CD4-positive, CD25-positive, alpha-beta regulatory T cell (primary cell): Measurements from ENCODE around the gene DIP2A. TPM values are rescaled to one million over a fixed set of nuclear protein-coding genes. Genes with fewer than 3 reads are reported as not detected.

Experiments
- ATAC-seq, 2 donors: fragments of 150-1000 bp; cut with Tn5 transposase; one replicate each; pipeline ENCODE4 v1.10.0; 2021; ENCODE audit warnings: low read depth in 2 of 2, moderate number of reproducible peaks in 2 of 2, moderate library complexity in 1 of 2
- DNase-seq, 3 donors: peaks; one replicate each; pipeline versions ENCODE4 v3.0.0 to v3.0.0-alpha.2; 2012 to 2022; ENCODE audit warnings: mixed read lengths in 1 of 3
- H3K27ac ChIP-seq: one replicate; pipeline ENCODE4 v1.7.0; 2013; ENCODE audit warnings: mild to moderate bottlenecking, low read length; ENCODE audit not compliant: insufficient read depth, poor library complexity, severe bottlenecking
- H3K27me3 ChIP-seq: one replicate; pipeline ENCODE4 v1.7.0; 2013; ENCODE audit warnings: low read length; ENCODE audit not compliant: control insufficient read depth, insufficient read depth
- H3K36me3 ChIP-seq: one replicate; pipeline ENCODE4 v1.7.0; 2013; ENCODE audit warnings: mild to moderate bottlenecking, low read length, moderate library complexity; ENCODE audit not compliant: control insufficient read depth, insufficient read depth
- H3K4me1 ChIP-seq: 2 replicates; pipeline ENCODE4 v1.7.0; 2013; ENCODE audit warnings: mild to moderate bottlenecking, low read length; ENCODE audit not compliant: insufficient read depth, control insufficient read depth, poor library complexity, severe bottlenecking
- H3K4me3 ChIP-seq: one replicate; pipeline ENCODE4 v1.7.0; 2013; ENCODE audit warnings: low read depth, mild to moderate bottlenecking, low read length, moderate library complexity
- H3K9me3 ChIP-seq, 2 experiments: 1 replicate in 1 of 2; 2 replicates in 1 of 2; pipeline ENCODE4 v1.7.0; 2013; ENCODE audit warnings: low read length in 2 of 2, mild to moderate bottlenecking in 1 of 2, moderate library complexity in 1 of 2; ENCODE audit not compliant: control insufficient read depth in 2 of 2
- H3K27ac Mint-ChIP-seq, 3 donors: one replicate each; pipeline ENCODE4 v1.8.0; 2020 to 2022; ENCODE audit warnings: mild to moderate bottlenecking in 3 of 3, mixed read lengths in 3 of 3, moderate library complexity in 2 of 3
- H3K27me3 Mint-ChIP-seq: one replicate; pipeline ENCODE4 v1.8.0; 2022; ENCODE audit warnings: mild to moderate bottlenecking, mixed read lengths
- H3K36me3 Mint-ChIP-seq: one replicate; pipeline ENCODE4 v1.8.0; 2020; ENCODE audit warnings: mixed read lengths
- H3K4me1 Mint-ChIP-seq, 4 donors: one replicate each; pipeline ENCODE4 v1.8.0; 2020 to 2022; ENCODE audit warnings: mixed read lengths in 4 of 4, mild to moderate bottlenecking in 1 of 4
- H3K4me3 Mint-ChIP-seq, 4 donors: one replicate each; pipeline ENCODE4 v1.8.0; 2020 to 2022; ENCODE audit warnings: mild to moderate bottlenecking in 4 of 4, mixed read lengths in 4 of 4, moderate library complexity in 3 of 4
- H3K9me3 Mint-ChIP-seq, 7 donors: one replicate each; pipeline ENCODE4 v1.8.0; 2020 to 2022; ENCODE audit warnings: mixed read lengths in 7 of 7, mild to moderate bottlenecking in 3 of 7, moderate library complexity in 2 of 7
- polyA plus RNA-seq, 4 donors: library from polyadenylated mRNA; unstranded; fragments of 300-500 nt; fragmentation: Illumina TruSeq; gene quantifications; one replicate each; pipeline ENCODE4 v1.2.3, GENCODE V29; 2021
- total RNA-seq: library from RNA; stranded (reverse); gene quantifications from one replicate; pipeline ENCODE4 v1.2.3, GENCODE V29; 2022

Gene DIP2A
- total and polyA plus RNA-seq, 5 donors from 2014 or later = 12.6 to 125 (median 17.0) TPM

DNA sequence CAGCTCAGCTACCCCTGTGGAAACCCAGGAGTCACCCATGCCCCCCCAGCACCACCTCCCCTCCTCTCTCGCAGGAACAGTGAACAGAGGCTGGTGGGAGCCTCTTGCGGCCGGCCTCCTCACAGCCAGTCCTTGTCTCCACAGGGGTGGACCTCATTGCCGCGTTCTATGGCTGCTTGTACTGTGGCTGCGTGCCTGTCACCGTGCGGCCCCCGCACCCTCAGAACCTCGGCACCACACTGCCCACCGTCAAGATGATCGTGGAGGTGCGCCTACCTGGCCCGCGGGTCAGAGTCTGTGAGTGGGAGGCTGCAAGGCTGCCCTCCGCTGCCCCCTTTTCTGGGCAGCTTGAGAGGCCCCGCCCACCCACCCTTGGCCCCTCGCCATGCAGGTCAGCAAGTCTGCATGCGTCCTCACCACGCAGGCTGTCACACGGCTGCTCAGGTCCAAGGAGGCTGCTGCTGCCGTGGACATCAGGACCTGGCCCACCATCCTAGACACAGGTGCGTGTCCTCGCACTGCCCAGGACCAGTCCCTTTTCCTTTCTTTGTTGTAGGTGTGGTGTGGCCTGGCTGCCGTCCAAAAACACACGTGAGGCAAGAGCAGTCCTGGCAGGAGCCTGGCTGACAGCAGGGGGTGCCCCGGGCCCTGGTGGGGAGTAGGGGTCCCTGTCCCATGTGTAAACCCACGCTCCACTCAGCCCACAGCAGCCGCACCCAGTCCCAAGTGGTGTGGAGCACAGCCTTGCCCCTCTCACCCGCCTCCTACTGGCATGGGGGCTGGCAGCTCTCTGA lies 95.9 kb downstream of the DIP2A start:
- Mint-ChIP-seq H3K4me3 (peak overlapping the region in 2 of 4 donors; percentile 5 to 52), H3K4me1 (peaks cover 30 to 60% (median 37%) of the 10 kb centered on the region in 4 donors), H3K27ac (peak overlapping the region in 2 of 3 donors; percentile 79 to 99), H3K9me3 (no peaks in the 10 kb centered on the region), H3K36me3 (peaks cover 34% of the 10 kb centered on the region), H3K27me3 (no peaks in the 10 kb centered on the region)
- Histone ChIP-seq H3K27me3 (no peaks in the 10 kb centered on the region), H3K27ac (no peak overlapping the region), H3K4me3 (no peak overlapping the region), H3K4me1 (peaks cover 62% of the 10 kb centered on the region), H3K36me3 (peaks cover 33% of the 10 kb centered on the region), H3K9me3 (no peaks in the 10 kb centered on the region)
- no peak for ATAC-seq
- no peak for DNase-seq

DNA sequence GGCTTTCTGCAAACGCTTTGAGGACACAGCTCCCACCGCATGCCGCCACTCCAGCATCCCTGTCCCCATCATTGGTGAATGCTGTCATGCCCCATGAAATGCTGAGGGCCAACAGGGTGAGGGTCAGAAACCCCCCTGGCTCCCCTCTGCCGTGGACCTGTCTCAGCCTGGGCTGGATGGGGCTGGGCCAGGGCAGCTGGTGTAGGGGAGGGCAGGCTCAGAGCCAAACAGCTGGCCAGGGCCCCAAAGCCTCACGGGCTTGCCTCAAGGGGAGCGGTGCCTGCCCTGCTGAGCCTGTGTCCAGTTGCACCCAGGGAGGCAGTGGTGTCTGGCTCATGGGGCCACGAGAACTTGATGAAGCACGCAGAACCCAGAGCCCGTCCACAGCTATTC lies 96.5 kb downstream of the DIP2A start:
- peak overlapping the region in 1 of 3 donors; percentile 72 for H3K27ac Mint-ChIP-seq

DNA sequence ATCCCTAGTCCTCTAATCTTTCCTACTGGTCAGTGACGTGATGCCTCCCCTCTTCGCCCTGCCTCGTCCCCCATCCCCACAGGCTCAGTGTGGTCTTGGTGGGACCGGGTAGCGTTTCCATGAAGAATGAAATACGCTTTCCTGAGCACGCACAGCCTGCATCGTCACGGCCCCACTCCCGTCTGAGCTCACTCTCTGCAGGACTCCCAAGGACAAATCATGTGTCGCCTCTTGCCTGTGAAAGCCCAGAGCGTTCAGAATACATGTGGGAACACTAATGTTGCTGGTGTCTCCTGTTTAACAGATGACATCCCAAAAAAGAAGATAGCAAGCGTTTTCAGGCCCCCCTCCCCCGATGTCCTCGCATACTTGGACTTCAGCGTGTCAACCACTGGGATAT lies 97.0 kb downstream of the DIP2A start:
- ATAC-seq = no peak
- Mint-ChIP-seq H3K27ac (peak overlapping the region; percentile 72 to 92 (median 86)), H3K36me3 (peaks cover 37% of the 10 kb centered on the region), H3K27me3 (no peaks in the 10 kb centered on the region), H3K4me1 (peaks cover 27 to 61% (median 37%) of the 10 kb centered on the region in 4 donors), H3K9me3 (no peaks in the 10 kb centered on the region), H3K4me3 (no peak overlapping the region)
- Histone ChIP-seq H3K9me3 (no peaks in the 10 kb centered on the region), H3K27me3 (no peaks in the 10 kb centered on the region), H3K4me1 (peaks cover 62% of the 10 kb centered on the region), H3K4me3 (no peak overlapping the region), H3K27ac (no peak overlapping the region), H3K36me3 (peaks cover 33% of the 10 kb centered on the region)
- DNase-seq = no peak

More for the DNA sequence above, 96.5 kb downstream of the DIP2A start:
- ATAC-seq = no peak
- H3K9me3 ChIP-seq = no peaks in the 10 kb centered on the region
- H3K36me3 ChIP-seq = peaks cover 33% of the 10 kb centered on the region
- no peaks in the 10 kb centered on the region for H3K27me3 Mint-ChIP-seq
- H3K27me3 ChIP-seq = no peaks in the 10 kb centered on the region
- no peak overlapping the region for H3K27ac ChIP-seq
- no peak overlapping the region for H3K4me3 ChIP-seq
- H3K4me1 ChIP-seq = peaks cover 62% of the 10 kb centered on the region
- no peak for DNase-seq
- peak overlapping the region in 1 of 4 donors; percentile 64 for H3K4me3 Mint-ChIP-seq
- no peaks in the 10 kb centered on the region for H3K9me3 Mint-ChIP-seq
- peaks cover 32 to 61% (median 39%) of the 10 kb centered on the region in 4 donors for H3K4me1 Mint-ChIP-seq
- H3K36me3 Mint-ChIP-seq = peaks cover 37% of the 10 kb centered on the region

DNA sequence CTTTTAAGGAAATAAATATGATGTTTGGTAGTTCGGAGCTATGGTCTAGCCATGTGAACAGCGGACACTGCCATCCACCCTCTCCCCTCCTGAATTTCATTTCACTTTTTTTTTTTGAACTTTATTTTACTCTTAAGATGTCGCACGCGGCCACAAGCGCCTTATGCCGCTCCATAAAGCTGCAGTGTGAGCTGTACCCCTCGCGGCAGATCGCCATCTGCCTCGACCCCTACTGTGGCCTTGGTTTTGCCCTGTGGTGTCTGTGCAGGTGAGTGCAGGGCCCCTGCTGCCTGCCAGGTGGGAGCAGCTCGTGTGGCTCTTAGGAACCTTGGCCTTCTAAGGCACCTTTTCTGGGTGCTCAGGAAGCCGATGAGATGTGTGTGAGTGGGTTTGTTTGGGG lies 98.1 kb downstream of the DIP2A start:
- Mint-ChIP-seq H3K27ac (peak overlapping the region in 1 of 3 donors; percentile 79), H3K4me3 (peak overlapping the region in 1 of 4 donors; percentile 59), H3K36me3 (peaks cover 47% of the 10 kb centered on the region), H3K27me3 (no peaks in the 10 kb centered on the region), H3K4me1 (peaks cover 18 to 61% (median 36%) of the 10 kb centered on the region in 4 donors), H3K9me3 (no peaks in the 10 kb centered on the region)
- Histone ChIP-seq H3K36me3 (peaks cover 33% of the 10 kb centered on the region), H3K4me1 (peaks cover 59% of the 10 kb centered on the region), H3K9me3 (no peaks in the 10 kb centered on the region), H3K27ac (no peak overlapping the region), H3K4me3 (no peak overlapping the region), H3K27me3 (no peaks in the 10 kb centered on the region)
- ATAC-seq (no peak), DNase-seq (no peak)

DNA sequence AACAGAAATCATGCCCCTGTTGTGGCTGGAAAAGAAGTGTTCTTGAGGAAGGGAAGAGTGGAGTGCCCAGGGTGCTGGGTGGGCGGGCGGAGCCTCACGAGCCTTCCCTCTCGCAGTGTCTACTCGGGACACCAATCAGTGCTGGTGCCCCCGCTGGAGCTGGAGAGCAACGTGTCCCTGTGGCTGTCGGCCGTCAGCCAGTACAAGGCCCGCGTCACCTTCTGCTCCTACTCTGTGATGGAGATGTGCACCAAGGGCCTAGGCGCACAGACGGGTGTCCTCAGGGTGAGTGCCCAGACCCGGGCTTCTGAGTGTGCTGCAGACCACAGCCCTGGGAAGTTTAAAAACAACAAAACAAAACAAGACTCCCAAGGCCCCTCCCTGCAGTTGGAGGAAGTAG lies 98.8 kb downstream of the DIP2A start:
- Mint-ChIP-seq H3K27ac (peak overlapping the region in 2 of 3 donors; percentile 23 to 79), H3K9me3 (no peaks in the 10 kb centered on the region), H3K27me3 (no peaks in the 10 kb centered on the region), H3K4me1 (peaks cover 15 to 61% (median 34%) of the 10 kb centered on the region in 4 donors), H3K4me3 (no peak overlapping the region), H3K36me3 (peaks cover 54% of the 10 kb centered on the region)
- peaks cover 40% of the 10 kb centered on the region for H3K36me3 ChIP-seq
- no peak overlapping the region for H3K27ac ChIP-seq
- no peaks in the 10 kb centered on the region for H3K27me3 ChIP-seq
- DNase-seq (no peak), ATAC-seq (no peak)
- no peaks in the 10 kb centered on the region for H3K9me3 ChIP-seq
- peaks cover 52% of the 10 kb centered on the region for H3K4me1 ChIP-seq
- no peak overlapping the region for H3K4me3 ChIP-seq

DNA sequence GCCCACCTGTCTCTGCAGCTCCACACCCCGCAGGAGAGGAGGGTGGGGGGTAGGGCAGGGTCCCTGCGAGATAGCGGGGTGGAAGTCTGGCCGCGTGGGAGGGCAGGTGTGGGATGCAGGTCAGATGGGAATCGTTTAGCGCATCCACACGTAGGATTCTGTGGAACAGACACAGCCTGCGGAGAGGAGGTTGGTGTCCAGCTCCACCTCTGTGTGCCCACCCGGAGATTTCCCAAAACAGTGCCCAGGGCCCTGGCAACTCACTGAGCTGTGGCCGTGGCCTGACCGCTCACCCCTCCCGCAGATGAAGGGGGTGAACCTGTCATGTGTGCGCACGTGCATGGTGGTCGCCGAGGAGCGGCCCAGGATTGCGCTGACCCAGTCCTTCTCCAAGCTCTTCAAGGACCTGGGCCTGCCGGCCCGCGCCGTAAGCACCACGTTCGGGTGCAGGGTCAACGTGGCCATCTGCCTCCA lies 99.3 kb downstream of the DIP2A start:
- DNase-seq = no peak
- peak overlapping the region in 3 of 4 donors; percentile 50 to 73 (median 73) for H3K4me3 Mint-ChIP-seq

DNA sequence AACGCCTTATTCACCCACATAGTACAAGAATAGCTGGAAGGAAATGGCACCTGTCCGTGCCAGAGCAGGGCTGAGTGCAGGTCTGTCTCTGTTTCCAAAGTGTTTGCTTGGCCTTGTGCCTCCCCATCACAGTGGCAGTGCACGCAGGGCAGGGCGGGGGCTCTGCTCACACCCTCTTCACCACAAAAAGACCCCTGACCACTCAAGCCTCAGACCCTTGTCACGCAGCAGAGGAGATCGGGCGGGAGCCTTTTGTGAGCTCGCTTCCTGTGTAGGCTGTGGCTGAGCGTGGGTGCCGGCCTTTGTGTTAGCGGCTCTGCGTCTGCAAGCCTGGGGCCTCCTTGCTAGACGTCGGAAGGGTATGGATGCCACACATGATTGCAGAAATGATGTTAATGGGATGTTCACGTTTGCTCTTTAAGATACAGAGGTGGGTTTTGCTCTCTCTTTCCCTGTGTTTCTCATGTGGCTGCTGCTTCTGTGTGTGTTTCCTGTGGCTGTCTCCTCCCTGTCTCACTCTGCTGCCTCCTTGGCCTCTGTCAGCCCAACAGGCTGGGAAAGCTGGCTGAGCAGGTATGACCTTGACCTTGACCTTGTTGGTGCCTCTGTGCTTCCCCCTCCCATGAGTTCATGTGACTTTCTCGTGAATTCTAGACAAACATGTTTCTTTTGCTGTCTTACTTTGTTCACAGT lies 100.7 kb downstream of the DIP2A start:
- peak overlapping the region; percentile 94 to 100 (median 96) for H3K27ac Mint-ChIP-seq
- peak overlapping the region; percentile 73 to 86 (median 84) for H3K4me3 Mint-ChIP-seq
- Histone ChIP-seq H3K9me3 (no peaks in the 10 kb centered on the region), H3K27me3 (no peaks in the 10 kb centered on the region), H3K36me3 (peaks cover 51% of the 10 kb centered on the region), H3K27ac (peak overlapping the region; percentile 78), H3K4me3 (peak overlapping the region; percentile 74), H3K4me1 (peaks cover 40% of the 10 kb centered on the region)
- ATAC-seq (peak; percentile 77 to 81), DNase-seq (peak; percentile 21 to 87 (median 55))
- peaks cover 62% of the 10 kb centered on the region for H3K36me3 Mint-ChIP-seq
- no peaks in the 10 kb centered on the region for H3K9me3 Mint-ChIP-seq
- H3K4me1 Mint-ChIP-seq = peaks cover 12 to 45% (median 24%) of the 10 kb centered on the region in 4 donors
- no peaks in the 10 kb centered on the region for H3K27me3 Mint-ChIP-seq

More for the DNA sequence above, 99.3 kb downstream of the DIP2A start:
- Mint-ChIP-seq H3K4me1 (peaks cover 12 to 59% (median 29%) of the 10 kb centered on the region in 4 donors), H3K27ac (peak overlapping the region in 2 of 3 donors; percentile 34 to 94), H3K27me3 (no peaks in the 10 kb centered on the region), H3K9me3 (no peaks in the 10 kb centered on the region), H3K36me3 (peaks cover 55% of the 10 kb centered on the region)
- ATAC-seq = no peak
- no peaks in the 10 kb centered on the region for H3K27me3 ChIP-seq
- peaks cover 45% of the 10 kb centered on the region for H3K36me3 ChIP-seq
- H3K4me3 ChIP-seq = no peak overlapping the region
- peak overlapping the region; percentile 78 for H3K27ac ChIP-seq
- H3K9me3 ChIP-seq = no peaks in the 10 kb centered on the region
- peaks cover 47% of the 10 kb centered on the region for H3K4me1 ChIP-seq
